Right atrium auricular region (tissue), 2 donors: ENCODE data around the gene EXOSC3. TPM values are rescaled to one million over a fixed set of nuclear protein-coding genes. Genes with fewer than 3 reads are reported as not detected.

Source experiments
- DNase-seq: peaks from one replicate; pipeline ENCODE4 v3.0.0-alpha.2; 2019; ENCODE audit warnings: low spot score
- H3K27ac ChIP-seq, 2 donors: fragments of 200-600 bp; sonication (generic); 1 replicate in 1 of 2; 2 replicates in 1 of 2; pipeline ENCODE4 v1.5.1; 2016 to 2019
- H3K27me3 ChIP-seq, 2 donors: fragments of 200-600 bp; sonication (generic); one replicate each; pipeline versions ENCODE4 v1.5.1 to v1.6.0; 2017 to 2019
- H3K36me3 ChIP-seq: fragments of 200-600 bp; sonication (generic); one replicate; pipeline ENCODE4 v1.5.1; 2016
- H3K4me1 ChIP-seq, 2 donors: fragments of 200-600 bp; sonication (generic); one replicate each; pipeline versions ENCODE4 v1.5.1 to v1.6.0; 2017 to 2019
- H3K4me3 ChIP-seq, 2 donors: fragments of 200-600 bp; sonication (generic); 1 replicate in 1 of 2; 2 replicates in 1 of 2; pipeline ENCODE4 v1.5.1; 2017 to 2019; ENCODE audit warnings: mild to moderate bottlenecking in 1 of 2, moderate library complexity in 1 of 2
- H3K9me3 ChIP-seq, 2 donors: fragments of 200-600 bp; sonication (generic); one replicate each; pipeline ENCODE4 v1.5.1; 2019
- total RNA-seq, 2 donors: library from RNA; depleted of rRNA; stranded (reverse); fragments of >200 nt; gene quantifications; one replicate each; pipeline ENCODE4 v1.1.0, GENCODE V29; 2016
- TF ChIP-seq, protein P1 (sequence below), 2 donors: fragments of 200-600 bp; sonication (generic); IDR thresholded peaks; one replicate each; pipeline ENCODE4 v1.5.1; 2019; ENCODE audit warnings: antibody characterized with exemption in 2 of 2

Gene EXOSC3
- total RNA-seq, 2 donors from 2014 or later: 14.1 to 16.9 TPM

DNA sequence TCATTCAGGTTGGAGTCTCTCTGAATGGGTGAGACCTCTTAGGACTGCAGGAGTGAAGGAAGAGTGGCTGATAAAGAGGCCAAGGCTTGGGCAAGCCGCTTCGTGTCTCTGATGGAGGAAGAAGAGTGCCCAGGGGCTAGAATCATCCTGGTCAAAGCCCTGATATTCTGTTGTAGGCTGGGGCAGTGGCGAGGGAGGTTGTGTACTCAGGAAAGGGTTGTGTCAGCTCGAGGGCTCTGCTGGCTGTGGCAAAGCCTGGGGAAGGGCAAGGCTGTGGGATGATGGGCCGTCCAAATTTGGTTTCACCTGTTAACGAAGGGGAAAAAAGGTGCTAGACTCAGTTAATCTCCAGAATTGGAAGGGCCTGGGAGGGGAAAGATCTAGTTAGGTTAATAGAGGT lies 33.7 kb downstream of the EXOSC3 start:
- TF ChIP-seq, protein P1, sequence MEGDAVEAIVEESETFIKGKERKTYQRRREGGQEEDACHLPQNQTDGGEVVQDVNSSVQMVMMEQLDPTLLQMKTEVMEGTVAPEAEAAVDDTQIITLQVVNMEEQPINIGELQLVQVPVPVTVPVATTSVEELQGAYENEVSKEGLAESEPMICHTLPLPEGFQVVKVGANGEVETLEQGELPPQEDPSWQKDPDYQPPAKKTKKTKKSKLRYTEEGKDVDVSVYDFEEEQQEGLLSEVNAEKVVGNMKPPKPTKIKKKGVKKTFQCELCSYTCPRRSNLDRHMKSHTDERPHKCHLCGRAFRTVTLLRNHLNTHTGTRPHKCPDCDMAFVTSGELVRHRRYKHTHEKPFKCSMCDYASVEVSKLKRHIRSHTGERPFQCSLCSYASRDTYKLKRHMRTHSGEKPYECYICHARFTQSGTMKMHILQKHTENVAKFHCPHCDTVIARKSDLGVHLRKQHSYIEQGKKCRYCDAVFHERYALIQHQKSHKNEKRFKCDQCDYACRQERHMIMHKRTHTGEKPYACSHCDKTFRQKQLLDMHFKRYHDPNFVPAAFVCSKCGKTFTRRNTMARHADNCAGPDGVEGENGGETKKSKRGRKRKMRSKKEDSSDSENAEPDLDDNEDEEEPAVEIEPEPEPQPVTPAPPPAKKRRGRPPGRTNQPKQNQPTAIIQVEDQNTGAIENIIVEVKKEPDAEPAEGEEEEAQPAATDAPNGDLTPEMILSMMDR (IDR thresholded peaks at IDR 0.05): no peak
- Histone ChIP-seq H3K9me3 (no peaks in the 10 kb centered on the region), H3K27ac (no peak overlapping the region), H3K4me1 (peaks cover 0 to 14% of the 10 kb centered on the region in 2 donors), H3K27me3 (no peaks in the 10 kb centered on the region), H3K4me3 (no peak overlapping the region), H3K36me3 (no peaks in the 10 kb centered on the region)
- no peak for DNase-seq

DNA sequence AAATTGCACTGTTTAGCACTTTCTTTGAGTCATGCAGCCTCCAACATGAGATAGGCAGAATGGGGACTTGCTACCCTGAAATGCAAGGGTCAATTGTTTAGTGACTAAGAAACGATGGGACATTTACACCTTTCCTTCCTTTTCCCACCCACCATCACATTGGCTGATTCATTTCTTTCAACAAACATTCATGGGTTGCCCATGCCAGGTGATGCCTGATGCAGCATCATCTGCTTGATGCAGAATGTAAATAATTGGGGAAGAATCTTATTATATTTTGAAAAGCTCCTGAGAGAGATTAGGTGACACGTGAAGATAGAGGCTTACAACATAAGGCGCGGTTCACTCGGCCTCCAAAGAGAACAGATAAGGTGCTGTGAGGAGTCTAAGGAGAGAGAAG lies 35.7 kb downstream of the EXOSC3 start:
- TF ChIP-seq, protein P1 (IDR thresholded peaks at IDR 0.05): no peak
- no peak overlapping the region for H3K4me3 ChIP-seq
- DNase-seq: no peak
- peaks cover 0 to 5% of the 10 kb centered on the region in 2 donors for H3K4me1 ChIP-seq
- no peak overlapping the region for H3K27ac ChIP-seq
- H3K9me3 ChIP-seq: no peaks in the 10 kb centered on the region
- no peaks in the 10 kb centered on the region for H3K36me3 ChIP-seq
- H3K27me3 ChIP-seq: no peaks in the 10 kb centered on the region

DNA sequence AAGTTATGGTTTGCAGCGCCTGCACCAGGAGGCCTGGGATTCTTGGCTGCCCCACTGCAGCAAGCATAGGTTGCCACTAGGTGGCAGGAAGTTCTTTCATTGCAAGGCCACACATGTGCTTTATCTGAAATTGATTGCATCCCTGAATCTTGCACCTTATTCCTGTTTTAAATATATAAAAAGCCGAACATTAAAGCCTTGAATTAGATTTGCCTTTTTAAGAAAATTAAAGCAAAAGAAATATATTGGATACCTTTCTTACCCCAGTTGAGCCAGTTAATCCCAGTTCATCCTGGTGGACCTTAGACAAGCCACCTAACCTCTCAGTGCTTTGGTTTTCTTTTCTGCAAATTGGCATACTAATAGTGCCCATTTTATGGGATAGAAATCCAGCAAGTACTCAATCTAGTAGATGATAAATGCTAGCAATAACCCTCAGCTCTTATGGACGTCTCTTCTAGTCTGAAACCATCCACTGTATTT lies 37.6 kb downstream of the EXOSC3 start:
- H3K9me3 ChIP-seq: no peaks in the 10 kb centered on the region
- H3K4me1 ChIP-seq: no peaks in the 10 kb centered on the region
- H3K4me3 ChIP-seq: no peak overlapping the region
- no peaks in the 10 kb centered on the region for H3K27me3 ChIP-seq
- H3K36me3 ChIP-seq: no peaks in the 10 kb centered on the region
- TF ChIP-seq, protein P1 (IDR thresholded peaks at IDR 0.05): peak; percentile 82 to 90
- peak; percentile 58 for DNase-seq
- H3K27ac ChIP-seq: no peak overlapping the region

DNA sequence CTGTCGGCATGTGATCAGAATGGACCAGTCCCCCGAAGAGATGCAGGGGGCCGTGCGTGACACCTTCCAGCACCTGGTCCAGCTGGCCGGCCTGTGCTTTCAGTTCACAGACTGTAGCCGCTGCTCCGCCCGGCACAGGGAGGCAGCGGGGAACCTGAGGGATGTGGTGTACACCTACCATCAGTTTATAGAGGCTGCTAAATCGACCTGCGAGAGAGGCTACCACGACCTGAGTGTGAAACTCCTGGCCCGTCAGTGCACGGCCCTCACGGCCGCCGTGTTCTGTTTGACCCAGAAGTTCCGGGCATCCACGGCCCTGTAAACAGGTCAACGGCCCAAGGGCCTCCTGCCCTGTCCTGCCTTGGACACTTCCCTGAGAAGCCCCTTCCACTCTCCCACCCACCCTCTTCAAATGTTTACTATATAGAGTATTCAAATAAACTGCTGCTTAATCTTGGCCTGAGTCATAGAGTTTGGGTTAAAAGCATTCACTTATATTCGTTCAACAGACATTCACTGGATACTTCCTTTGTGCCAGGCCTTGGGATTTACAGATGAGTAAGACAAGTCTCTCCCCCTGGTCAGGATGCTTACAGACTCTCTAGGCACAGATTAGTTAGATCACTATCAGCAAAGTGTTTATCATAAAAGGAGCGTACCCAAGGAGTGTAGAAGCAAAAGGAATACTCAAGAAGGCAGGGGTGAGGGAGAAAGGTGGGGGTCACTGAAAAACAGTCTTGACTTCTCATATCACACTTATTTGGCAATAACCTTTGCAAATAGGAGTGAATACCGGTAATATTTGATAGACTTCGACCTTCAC lies 38.2 kb downstream of the EXOSC3 start:
- Histone ChIP-seq H3K4me1 (no peaks in the 10 kb centered on the region), H3K27me3 (no peaks in the 10 kb centered on the region), H3K36me3 (no peaks in the 10 kb centered on the region), H3K4me3 (no peak overlapping the region), H3K9me3 (no peaks in the 10 kb centered on the region), H3K27ac (no peak overlapping the region)
- DNase-seq: no peak
- TF ChIP-seq, protein P1 (IDR thresholded peaks at IDR 0.05): no peak

DNA sequence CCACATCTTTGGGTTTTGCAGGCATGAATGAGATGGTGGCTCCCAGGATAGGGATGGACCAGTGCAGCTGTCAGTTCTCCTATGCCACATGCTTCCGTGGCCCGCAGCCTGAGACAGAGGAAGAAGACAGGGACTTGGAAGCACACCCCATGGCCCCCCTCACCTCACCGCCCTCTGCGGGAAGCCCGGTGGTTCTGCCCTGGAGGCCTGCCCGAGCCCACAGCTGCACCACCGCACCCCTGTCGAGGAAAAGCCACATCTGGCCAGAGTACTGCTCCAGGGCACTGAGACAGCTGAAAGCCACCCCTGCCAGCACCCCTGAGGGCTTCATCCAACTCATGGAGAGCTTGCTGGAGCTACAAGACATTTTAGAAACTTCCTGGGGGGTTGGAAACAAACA lies 38.9 kb downstream of the EXOSC3 start:
- Histone ChIP-seq H3K9me3 (no peaks in the 10 kb centered on the region), H3K27ac (no peak overlapping the region), H3K4me3 (no peak overlapping the region), H3K27me3 (no peaks in the 10 kb centered on the region), H3K4me1 (no peaks in the 10 kb centered on the region), H3K36me3 (no peaks in the 10 kb centered on the region)
- peak; percentile 49 for DNase-seq
- TF ChIP-seq, protein P1 (IDR thresholded peaks at IDR 0.05): no peak
